Inferior parietal cortex (tissue), 1 donor: ENCODE measurements around the gene PACSIN3.

Experiments used
- DNase-seq: peaks from one replicate; pipeline ENCODE4 v3.0.0-alpha.2; 2016; ENCODE audit errors: extremely low spot score

Gene PACSIN3

DNA sequence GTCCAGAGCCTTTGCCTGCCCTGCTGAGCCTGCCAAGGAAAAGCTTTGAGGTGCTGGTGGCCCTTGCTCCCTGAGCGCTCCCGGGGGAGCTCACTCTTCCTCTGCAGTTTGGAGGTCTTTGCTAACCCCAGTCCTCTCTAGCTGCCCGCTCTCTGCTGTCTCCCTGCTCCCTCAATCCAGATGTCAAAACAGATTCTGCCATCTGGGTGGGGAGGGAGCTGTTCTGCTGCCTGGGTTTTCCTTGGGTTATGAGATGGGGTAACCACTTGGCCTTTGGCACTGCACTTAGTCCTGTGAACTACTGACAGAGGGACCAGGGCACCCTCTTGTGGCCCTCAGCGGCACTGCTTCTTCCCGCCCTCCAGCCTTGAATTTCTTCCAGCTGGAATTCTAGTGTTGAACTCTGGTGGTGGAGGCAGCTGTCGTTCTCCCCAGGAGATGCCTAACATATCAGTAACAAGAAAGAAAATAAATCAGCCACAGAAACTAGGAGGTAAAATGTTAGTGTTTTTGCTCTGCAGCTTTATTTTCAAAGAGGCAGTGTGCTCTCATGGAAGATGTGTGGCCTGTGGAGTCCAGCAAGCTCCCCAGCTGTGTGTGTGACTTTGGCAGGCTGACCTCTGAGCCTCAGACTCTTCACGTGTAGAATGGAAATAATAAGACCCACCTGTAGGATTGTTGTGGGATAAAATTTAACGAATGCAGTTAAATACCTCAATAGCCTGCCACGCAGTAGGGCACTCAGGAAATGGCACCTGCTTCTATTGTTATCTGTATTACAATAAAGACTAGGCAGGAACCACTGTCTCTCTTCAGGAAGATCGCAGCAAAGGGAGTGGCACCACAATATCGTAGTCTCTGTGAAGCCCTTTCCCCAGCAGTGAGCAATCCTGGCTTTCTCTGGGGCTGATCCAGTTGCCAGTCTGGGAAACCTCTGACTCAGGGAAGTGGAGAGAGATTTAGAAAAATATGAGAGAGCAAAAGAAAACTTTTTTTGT is 33.0 kb downstream of the PACSIN3 start:
- DNase-seq = peak; percentile 89

GRCh38 chr11:47152126-47152952 is 33.9 kb downstream of the PACSIN3 start:
- no peak for DNase-seq

DNA sequence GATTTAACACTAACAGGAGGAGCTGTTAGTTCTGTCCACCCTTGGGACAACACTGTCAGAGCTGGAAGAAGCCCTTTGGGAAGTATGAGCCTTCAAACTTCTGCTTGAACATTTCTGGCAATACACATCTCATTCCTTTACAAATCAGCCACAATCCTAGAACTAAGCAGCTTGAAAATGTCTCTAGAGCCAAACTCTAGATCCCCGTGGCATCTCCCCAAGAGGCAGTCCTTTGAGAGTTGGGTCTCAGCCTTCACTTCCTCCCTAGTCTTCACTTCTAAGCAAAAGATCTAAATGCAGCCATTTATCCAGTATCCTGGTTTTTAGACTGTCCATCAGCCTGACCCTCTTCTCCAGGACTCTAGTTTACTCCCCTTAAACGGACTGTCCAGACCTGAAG is 36.5 kb downstream of the PACSIN3 start:
- no peak for DNase-seq

GRCh38 chr11:47148903-47149531 is 37.2 kb downstream of the PACSIN3 start:
- no peak for DNase-seq

GRCh38 chr11:47148270-47148669 is 38.0 kb downstream of the PACSIN3 start:
- DNase-seq = no peak

- DNase-seq = no peak
These were observed 38.6 kb downstream of the PACSIN3 start for GRCh38 chr11:47147681-47148080.

DNA sequence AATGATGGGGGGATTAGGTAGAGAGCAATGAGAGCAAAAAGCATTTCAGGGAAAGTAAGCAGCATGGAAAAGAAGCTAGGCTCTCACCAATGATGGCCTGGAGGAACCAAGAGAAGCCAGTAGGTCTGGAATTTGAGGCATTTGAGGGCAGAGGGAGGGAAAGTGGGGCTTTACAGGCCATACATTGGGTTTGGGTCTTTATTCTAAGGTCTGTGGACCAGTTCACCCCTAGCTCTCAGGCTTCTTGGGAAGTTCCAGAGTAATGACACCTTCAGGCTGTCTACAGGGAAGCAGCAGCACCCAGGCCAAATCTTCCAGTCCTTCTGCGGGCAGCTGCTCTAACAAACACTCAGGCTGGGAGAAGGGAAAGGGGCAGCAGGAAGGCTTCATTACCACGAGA is 39.0 kb downstream of the PACSIN3 start:
- DNase-seq = no peak

DNA sequence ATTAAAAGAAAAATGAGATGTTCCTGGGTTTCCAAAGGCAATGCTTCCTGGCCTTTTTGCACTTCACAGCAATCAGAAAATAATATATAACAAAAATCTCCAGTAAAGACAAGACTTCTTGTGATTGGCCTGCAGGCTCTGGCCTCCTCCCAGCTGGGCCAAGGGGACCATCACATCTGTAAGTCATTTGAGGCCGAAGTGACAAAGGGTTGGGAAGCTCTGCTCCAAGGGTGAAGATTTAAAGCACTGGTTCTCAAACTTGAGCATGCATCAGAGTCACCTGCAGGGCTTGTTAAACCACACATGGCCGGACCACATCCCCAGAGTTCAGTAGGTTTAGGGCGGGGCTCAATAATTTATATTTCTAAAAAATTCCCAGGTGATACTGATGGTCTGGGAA is 41.7 kb downstream of the PACSIN3 start:
- DNase-seq = no peak

DNA sequence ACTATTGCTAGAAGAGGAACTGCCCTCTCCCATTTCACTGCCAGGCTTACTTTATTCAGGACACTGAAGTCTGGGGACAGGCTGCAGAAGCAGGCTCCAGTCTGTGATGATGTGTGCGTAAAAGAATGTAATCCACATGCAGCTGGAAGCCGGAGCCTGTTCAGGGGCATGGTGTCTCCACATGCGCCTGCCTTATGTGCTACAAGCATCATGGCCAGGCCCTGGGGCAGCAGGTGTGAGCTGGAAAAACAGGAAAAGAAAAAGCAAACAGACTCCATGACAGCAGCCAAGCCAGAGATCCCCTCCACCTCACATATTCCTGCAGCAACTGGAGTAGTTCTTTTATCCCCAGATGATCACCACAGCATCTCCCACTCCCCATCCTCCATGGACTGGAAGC is 42.9 kb downstream of the PACSIN3 start:
- DNase-seq = no peak

DNA sequence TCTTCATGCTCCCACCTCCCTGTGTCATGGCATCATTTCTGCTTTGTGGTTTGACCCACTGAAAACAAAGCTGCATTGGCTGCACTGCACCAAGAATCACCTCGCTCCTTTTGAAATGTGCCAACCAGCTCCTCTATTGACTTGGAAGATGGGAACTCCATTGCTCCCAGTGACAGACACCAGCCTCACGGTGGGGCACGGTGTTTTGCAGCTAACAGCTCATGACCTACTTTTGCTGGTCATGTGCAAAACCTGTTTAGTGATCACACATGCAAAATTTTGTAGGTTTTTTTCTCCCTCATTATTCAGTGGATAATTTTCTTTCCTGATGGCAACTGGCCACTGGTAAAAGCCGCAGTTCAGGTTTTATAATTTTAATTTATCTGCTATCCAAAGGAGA is 46.4 kb downstream of the PACSIN3 start:
- no peak for DNase-seq

- DNase-seq = no peak
These were observed 48.8 kb downstream of the PACSIN3 start for GRCh38 chr11:47137476-47137875.

- DNase-seq = no peak
These were observed 49.3 kb downstream of the PACSIN3 start for GRCh38 chr11:47136921-47137320.

- DNase-seq = no peak
These were observed 49.9 kb downstream of the PACSIN3 start for GRCh38 chr11:47136327-47136726.

- no peak for DNase-seq
These were observed 53.3 kb downstream of the PACSIN3 start for GRCh38 chr11:47132981-47133380.

GRCh38 chr11:47132490-47132889 is 53.7 kb downstream of the PACSIN3 start:
- no peak for DNase-seq

DNA sequence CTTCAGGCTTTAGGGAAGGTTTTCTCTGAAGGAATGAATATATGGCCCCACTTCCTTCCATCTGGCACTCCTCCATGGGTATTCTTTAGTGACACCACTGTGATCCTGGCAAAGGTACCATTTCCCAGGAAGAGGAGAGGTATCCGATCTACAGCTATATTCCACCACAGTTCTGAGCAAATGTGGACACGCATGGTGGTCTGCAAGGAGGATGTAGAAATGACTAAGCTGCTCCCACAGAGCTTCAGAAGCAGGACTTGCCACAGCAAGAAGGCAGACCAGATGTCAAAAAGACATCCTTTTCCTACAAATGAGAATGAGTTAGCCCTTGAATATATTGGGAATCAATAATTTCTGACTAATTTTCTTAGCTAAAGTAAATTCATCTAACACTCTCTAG is 55.1 kb downstream of the PACSIN3 start:
- DNase-seq = no peak

DNA sequence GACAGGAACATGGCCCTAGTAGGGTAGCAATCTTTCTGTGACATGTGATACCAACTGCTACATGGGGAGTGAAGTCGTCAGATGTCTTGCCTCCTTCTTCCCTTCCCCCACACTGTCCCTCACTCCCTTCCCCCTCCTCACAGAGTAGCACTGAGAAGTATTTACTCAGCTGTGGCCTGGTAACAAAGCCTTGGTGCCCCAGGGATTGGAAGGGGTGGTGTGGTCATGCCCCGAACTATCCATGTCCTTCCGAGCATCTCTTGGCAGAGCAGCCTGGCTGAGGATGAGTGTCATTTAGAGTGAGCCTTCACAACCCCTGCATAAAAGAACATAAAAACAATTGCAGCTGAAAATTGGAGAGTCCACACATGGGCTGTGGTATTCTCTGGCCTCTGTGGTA is 55.7 kb downstream of the PACSIN3 start:
- no peak for DNase-seq
